Adrenal gland (tissue), 5 donors: ENCODE results near the gene KIAA1958.

Experiments
- CTCF ChIP-seq, 6 experiments: fragments of 450-650 bp in 4 of 6; fragments of 200-600 bp in 2 of 6; sonication (generic) in 1 of 6; IDR thresholded peaks; 1 replicate in 5 of 6; 2 replicates in 1 of 6; pipeline versions ENCODE4 v1.5.1 to v1.8.0; 2016 to 2021; ENCODE audit warnings: antibody characterized with exemption in 6 of 6, mild to moderate bottlenecking in 2 of 6, moderate library complexity in 1 of 6
- POLR2A ChIP-seq, 2 donors: fragments of 450-650 bp; IDR thresholded peaks; one replicate each; pipeline ENCODE4 v1.6.1; 2017; ENCODE audit warnings: antibody characterized with exemption in 2 of 2, mild to moderate bottlenecking in 2 of 2, moderate library complexity in 1 of 2
- donor health status: DM: no; HTN: no; CAD: no.

GRCh38 chr9:112555844-112556482, 69.3 kb downstream of the KIAA1958 start:
- TF ChIP-seq CTCF (IDR thresholded peaks at IDR 0.05) (no peak), POLR2A (IDR thresholded peaks at IDR 0.05) (no peak)
